Panc1 (cell line): ENCODE measurements around the gene SASH3. TPM values are rescaled to one million over a fixed set of nuclear protein-coding genes. Genes with fewer than 3 reads are reported as not detected.

Experiments used
- ATAC-seq: fragments of 200-7000 bp; cut with Tn5 transposase; 2 replicates; pipeline ENCODE4 v1.9.1; 2020; ENCODE audit warnings: mild to moderate bottlenecking, moderate library complexity
- BruUV-seq: library from RNA; stranded (reverse); fragments of 400-500 nt; replicated peaks from 2 replicates; lab custom pipeline; 2021; lab: Mats Ljungman, UMichigan
- CTCF ChIA-PET: fragments of 300-600 bp; sonication (Branson Sonifier 250); formaldehyde crosslinking; loops from one replicate; lab custom pipeline; 2022; ENCODE audit warnings: antibody characterized with exemption; lab: Charles Lee
- POLR2A ChIA-PET: fragments of 300-600 bp; sonication (Branson Sonifier 250); formaldehyde crosslinking; loops from one replicate; lab custom pipeline; 2022; ENCODE audit warnings: antibody characterized with exemption; lab: Charles Lee
- DNase-seq: peaks from one replicate; pipeline ENCODE4 v3.0.0-alpha.2; 2010; ENCODE audit warnings: low read depth, low spot score
- H3K27ac ChIP-seq: 2 replicates; pipeline ENCODE4 v1.5.1; 2011; ENCODE audit warnings: mild to moderate bottlenecking, low read length, inconsistent platforms
- H3K27me3 ChIP-seq: fragments of 200-500 bp; sonication (Bioruptor generic); 2 replicates; pipeline ENCODE4 v1.6.0; 2014; ENCODE audit warnings: low read length, inconsistent platforms; ENCODE audit not compliant: control insufficient read depth, insufficient read depth
- H3K36me3 ChIP-seq: fragments of 200-500 bp; sonication (Bioruptor generic); 2 replicates; pipeline ENCODE4 v1.5.1; 2014; ENCODE audit warnings: inconsistent platforms, mild to moderate bottlenecking, low read length, moderate library complexity; ENCODE audit not compliant: control insufficient read depth, insufficient read depth
- H3K4me1 ChIP-seq: 2 replicates; pipeline ENCODE4 v1.5.1; 2011; ENCODE audit warnings: inconsistent platforms, mild to moderate bottlenecking, low read length, moderate library complexity; ENCODE audit not compliant: control insufficient read depth, insufficient read depth
- H3K4me3 ChIP-seq, 2 experiments: 2 replicates each; pipeline ENCODE4 v1.5.1; 2011 to 2012; ENCODE audit warnings: low read depth in 2 of 2, low read length in 2 of 2, mild to moderate bottlenecking in 2 of 2, inconsistent platforms in 1 of 2, moderate library complexity in 1 of 2
- H3K9me3 ChIP-seq: fragments of 200-500 bp; sonication (Bioruptor generic); 2 replicates; pipeline ENCODE4 v1.5.1; 2014; ENCODE audit warnings: low read depth, mild to moderate bottlenecking, inconsistent platforms, low read length, moderate library complexity; ENCODE audit not compliant: control insufficient read depth, insufficient read depth
- POLR2AphosphoS5 ChIP-seq: IDR thresholded peaks from 2 replicates; pipeline ENCODE4 v1.6.1; 2012; ENCODE audit warnings: mild to moderate bottlenecking, low read depth, low read length, moderate library complexity
- SIN3A ChIP-seq: IDR thresholded peaks from 2 replicates; pipeline ENCODE4 v1.6.1; 2012; ENCODE audit warnings: low read depth, mild to moderate bottlenecking, low read length, moderate library complexity, borderline replicate concordance; ENCODE audit not compliant: insufficient read depth
- TCF7L2 ChIP-seq: IDR thresholded peaks from 2 replicates; pipeline ENCODE4 v1.6.1; 2011; ENCODE audit warnings: mild to moderate bottlenecking, low read depth, low read length, inconsistent platforms
- in situ Hi-C: cut with HindIII; loops from 2 replicates; pipeline ENCODE4 v1.10.0; 2016; ENCODE audit warnings: low sequenced_read_pairs, low pct_unique_long_range_greater_than_20kb
- intact Hi-C: fragments of 100-400 bp; cut with micrococcal nuclease; formaldehyde crosslinking; loops from one replicate; pipeline ENCODE4 v1.10.0; 2022; ENCODE audit not compliant: unreplicated experiment
- total RNA-seq: library from RNA; stranded (reverse); gene quantifications from one replicate; pipeline ENCODE4 v1.2.1, GENCODE V29; 2021; ENCODE audit not compliant: unreplicated experiment
- TF ChIP-seq, protein P1 (sequence below): fragments of 450-650 bp; IDR thresholded peaks from 2 replicates; pipeline ENCODE4 v1.5.1; 2017; ENCODE audit warnings: mild to moderate bottlenecking
- TF ChIP-seq, protein P2 (sequence below), 2 experiments: IDR thresholded peaks; 2 replicates each; pipeline ENCODE4 v1.6.1; 2011 to 2012; ENCODE audit warnings: low read depth in 2 of 2, control low read depth in 1 of 2, low read length in 1 of 2, mild to moderate bottlenecking in 1 of 2, moderate library complexity in 1 of 2; ENCODE audit not compliant: insufficient read depth in 1 of 2

SASH3 gene
- total RNA-seq, 1 experiment from 2014 or later: 0.33 TPM

DNA sequence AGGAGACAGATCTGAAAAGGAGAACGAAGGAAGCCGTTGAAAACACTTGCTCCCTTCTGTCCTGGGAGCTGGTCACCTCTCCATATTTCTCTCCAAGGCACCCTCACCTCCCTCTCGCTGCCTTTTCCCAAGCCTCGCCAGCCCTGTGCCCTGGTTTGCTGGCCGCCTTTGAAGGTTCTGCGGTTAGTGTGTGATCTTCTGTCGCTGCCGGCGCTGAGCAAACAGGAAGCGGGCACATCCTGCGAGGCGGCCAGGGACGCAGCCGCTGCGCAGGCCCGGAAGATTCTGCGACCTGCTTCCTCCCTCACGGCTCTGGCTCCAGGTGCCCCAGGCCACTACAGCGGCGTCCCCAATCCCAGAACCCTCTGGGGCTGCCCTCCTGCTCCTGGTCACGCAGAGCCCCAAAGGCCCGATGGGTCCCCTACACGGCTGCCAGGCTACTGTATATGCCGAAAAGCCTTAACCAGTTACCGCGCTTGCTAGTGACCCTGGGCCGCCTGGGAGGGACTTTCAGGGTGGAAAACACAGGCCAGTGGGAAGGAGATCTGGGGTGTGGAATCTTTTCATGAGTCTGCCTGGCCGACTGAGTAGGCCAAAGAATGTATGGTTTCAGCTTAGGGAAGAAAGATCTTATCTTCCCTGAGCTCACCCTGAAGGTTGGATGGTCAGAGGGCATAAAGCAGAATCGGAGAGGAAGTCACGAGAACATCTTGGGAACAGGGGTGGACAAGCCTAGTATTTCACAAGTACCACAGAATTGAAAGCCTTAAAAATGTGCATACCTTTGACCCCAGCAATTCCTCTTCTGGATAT lies 2.3 kb upstream of the SASH3 start:
- CTCF ChIA-PET: no interaction called here
- no peak overlapping the region for H3K27ac ChIP-seq
- H3K4me1 ChIP-seq: no peaks in the 10 kb centered on the region
- no peak for DNase-seq
- no peaks in the 10 kb centered on the region for H3K27me3 ChIP-seq
- no TSS peak for BruUV-seq
- no peak overlapping the region for H3K4me3 ChIP-seq
- intact Hi-C loops (no loop called here), in situ Hi-C loops (no loop called here)
- no peaks in the 10 kb centered on the region for H3K36me3 ChIP-seq
- H3K9me3 ChIP-seq: no peaks in the 10 kb centered on the region
- no peak for ATAC-seq
- TF ChIP-seq, protein P1, sequence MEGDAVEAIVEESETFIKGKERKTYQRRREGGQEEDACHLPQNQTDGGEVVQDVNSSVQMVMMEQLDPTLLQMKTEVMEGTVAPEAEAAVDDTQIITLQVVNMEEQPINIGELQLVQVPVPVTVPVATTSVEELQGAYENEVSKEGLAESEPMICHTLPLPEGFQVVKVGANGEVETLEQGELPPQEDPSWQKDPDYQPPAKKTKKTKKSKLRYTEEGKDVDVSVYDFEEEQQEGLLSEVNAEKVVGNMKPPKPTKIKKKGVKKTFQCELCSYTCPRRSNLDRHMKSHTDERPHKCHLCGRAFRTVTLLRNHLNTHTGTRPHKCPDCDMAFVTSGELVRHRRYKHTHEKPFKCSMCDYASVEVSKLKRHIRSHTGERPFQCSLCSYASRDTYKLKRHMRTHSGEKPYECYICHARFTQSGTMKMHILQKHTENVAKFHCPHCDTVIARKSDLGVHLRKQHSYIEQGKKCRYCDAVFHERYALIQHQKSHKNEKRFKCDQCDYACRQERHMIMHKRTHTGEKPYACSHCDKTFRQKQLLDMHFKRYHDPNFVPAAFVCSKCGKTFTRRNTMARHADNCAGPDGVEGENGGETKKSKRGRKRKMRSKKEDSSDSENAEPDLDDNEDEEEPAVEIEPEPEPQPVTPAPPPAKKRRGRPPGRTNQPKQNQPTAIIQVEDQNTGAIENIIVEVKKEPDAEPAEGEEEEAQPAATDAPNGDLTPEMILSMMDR: no peak
- TF ChIP-seq TCF7L2: no peak
- no peak for TF ChIP-seq POLR2AphosphoS5
- TF ChIP-seq, protein P2, sequence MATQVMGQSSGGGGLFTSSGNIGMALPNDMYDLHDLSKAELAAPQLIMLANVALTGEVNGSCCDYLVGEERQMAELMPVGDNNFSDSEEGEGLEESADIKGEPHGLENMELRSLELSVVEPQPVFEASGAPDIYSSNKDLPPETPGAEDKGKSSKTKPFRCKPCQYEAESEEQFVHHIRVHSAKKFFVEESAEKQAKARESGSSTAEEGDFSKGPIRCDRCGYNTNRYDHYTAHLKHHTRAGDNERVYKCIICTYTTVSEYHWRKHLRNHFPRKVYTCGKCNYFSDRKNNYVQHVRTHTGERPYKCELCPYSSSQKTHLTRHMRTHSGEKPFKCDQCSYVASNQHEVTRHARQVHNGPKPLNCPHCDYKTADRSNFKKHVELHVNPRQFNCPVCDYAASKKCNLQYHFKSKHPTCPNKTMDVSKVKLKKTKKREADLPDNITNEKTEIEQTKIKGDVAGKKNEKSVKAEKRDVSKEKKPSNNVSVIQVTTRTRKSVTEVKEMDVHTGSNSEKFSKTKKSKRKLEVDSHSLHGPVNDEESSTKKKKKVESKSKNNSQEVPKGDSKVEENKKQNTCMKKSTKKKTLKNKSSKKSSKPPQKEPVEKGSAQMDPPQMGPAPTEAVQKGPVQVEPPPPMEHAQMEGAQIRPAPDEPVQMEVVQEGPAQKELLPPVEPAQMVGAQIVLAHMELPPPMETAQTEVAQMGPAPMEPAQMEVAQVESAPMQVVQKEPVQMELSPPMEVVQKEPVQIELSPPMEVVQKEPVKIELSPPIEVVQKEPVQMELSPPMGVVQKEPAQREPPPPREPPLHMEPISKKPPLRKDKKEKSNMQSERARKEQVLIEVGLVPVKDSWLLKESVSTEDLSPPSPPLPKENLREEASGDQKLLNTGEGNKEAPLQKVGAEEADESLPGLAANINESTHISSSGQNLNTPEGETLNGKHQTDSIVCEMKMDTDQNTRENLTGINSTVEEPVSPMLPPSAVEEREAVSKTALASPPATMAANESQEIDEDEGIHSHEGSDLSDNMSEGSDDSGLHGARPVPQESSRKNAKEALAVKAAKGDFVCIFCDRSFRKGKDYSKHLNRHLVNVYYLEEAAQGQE (IDR thresholded peaks at IDR 0.05; ENCODE audit: insufficient read depth in 1 of 2, low read depth in 2 of 2, low read length in 1 of 2): no peak
- no peak for TF ChIP-seq SIN3A
- POLR2A ChIA-PET: no interaction called here

DNA sequence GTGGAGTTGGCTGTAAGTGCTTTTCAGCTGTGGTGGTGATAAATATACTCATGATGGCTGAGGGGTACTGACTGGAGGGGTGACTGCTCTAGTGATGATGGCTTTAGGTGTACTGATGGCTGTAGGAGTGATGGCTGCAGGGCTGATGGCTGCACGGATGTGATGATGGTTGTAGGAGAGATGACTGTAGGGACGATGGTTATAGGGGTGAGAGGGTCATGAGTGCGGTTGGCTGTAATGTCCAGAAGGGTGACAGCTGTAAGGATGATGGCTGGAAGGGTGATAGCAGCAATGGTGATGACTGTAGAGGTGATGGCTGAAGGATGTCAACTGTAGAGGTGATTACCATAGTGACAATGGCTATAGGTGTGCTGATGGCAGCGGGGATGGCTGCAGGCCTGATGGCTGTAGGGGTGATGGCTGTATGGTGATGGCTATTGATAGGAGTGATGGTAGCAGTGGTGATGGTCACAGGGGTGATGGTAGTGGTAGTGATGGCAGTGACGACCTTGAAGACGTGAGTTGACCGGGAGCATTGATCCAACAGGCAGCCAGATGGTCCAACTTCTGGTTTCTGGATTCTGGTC lies 570 bp upstream of the SASH3 start:
- Histone ChIP-seq H3K27me3 (no peaks in the 10 kb centered on the region), H3K9me3 (no peaks in the 10 kb centered on the region), H3K36me3 (no peaks in the 10 kb centered on the region), H3K4me1 (no peaks in the 10 kb centered on the region), H3K4me3 (no peak overlapping the region), H3K27ac (no peak overlapping the region)
- no TSS peak for BruUV-seq
- ChIA-PET CTCF (no interaction called here), POLR2A (no interaction called here)
- no peak for ATAC-seq
- no peak for DNase-seq
- intact Hi-C loops (no loop called here), in situ Hi-C loops (no loop called here)
- TF ChIP-seq POLR2AphosphoS5 (no peak), TCF7L2 (no peak), SIN3A (no peak)
- TF ChIP-seq, protein P1: no peak
- TF ChIP-seq, protein P2 (IDR thresholded peaks at IDR 0.05; ENCODE audit: insufficient read depth in 1 of 2, low read depth in 2 of 2, low read length in 1 of 2): no peak
